Astrocyte (in vitro differentiated cells and primary cell): ENCODE measurements around the gene XPC. TPM values are rescaled to one million over a fixed set of nuclear protein-coding genes. Genes with fewer than 3 reads are reported as not detected.

Experiments
- DNase-seq: peaks from one replicate; pipeline ENCODE4 v3.0.0-alpha.2; 2010; ENCODE audit warnings: low read depth
- FAIRE-seq: peaks from 2 replicates; lab custom pipeline; 2011; peaks lifted over from hg19 to GRCh38; lab: Jason Lieb, UNC
- H2AFZ ChIP-seq: 2 replicates; pipeline ENCODE4 v1.6.0; 2012; ENCODE audit warnings: low read depth, low read length, inconsistent platforms
- H3K27ac ChIP-seq: 2 replicates; pipeline ENCODE4 v1.5.1; 2011; ENCODE audit warnings: low read depth, low read length, inconsistent platforms
- H3K27me3 ChIP-seq: 2 replicates; pipeline ENCODE4 v1.6.0; 2011; ENCODE audit warnings: low read length, inconsistent platforms; ENCODE audit not compliant: insufficient read depth
- H3K36me3 ChIP-seq: 2 replicates; pipeline ENCODE4 v1.5.1; 2011; ENCODE audit warnings: low read length, inconsistent platforms; ENCODE audit not compliant: insufficient read depth
- H3K4me1 ChIP-seq: 2 replicates; pipeline ENCODE4 v1.5.1; 2011; ENCODE audit warnings: low read length, inconsistent platforms; ENCODE audit not compliant: insufficient read depth
- H3K4me2 ChIP-seq: 2 replicates; pipeline ENCODE4 v1.6.0; 2012; ENCODE audit warnings: low read length, inconsistent platforms
- H3K4me3 ChIP-seq: 2 replicates; pipeline ENCODE4 v1.5.1; 2011; ENCODE audit warnings: low read depth, mild to moderate bottlenecking, low read length, inconsistent platforms; ENCODE audit not compliant: insufficient read depth
- H3K79me2 ChIP-seq: 2 replicates; pipeline ENCODE4 v1.6.0; 2012; ENCODE audit warnings: mild to moderate bottlenecking, low read length, inconsistent platforms; ENCODE audit not compliant: insufficient read depth
- H3K9ac ChIP-seq: 2 replicates; pipeline ENCODE4 v1.6.0; 2012; ENCODE audit warnings: mild to moderate bottlenecking, low read length, inconsistent platforms
- H3K9me3 ChIP-seq: 2 replicates; pipeline ENCODE4 v1.5.1; 2012; ENCODE audit warnings: low read depth, mild to moderate bottlenecking, low read length, inconsistent platforms; ENCODE audit not compliant: insufficient read depth
- H4K20me1 ChIP-seq: 2 replicates; pipeline ENCODE4 v1.6.0; 2012; ENCODE audit warnings: low read length, inconsistent platforms; ENCODE audit not compliant: insufficient read depth
- H3K27ac Mint-ChIP-seq: one replicate; pipeline ENCODE4 v1.8.0; 2021; ENCODE audit warnings: mild to moderate bottlenecking, mixed read lengths; ENCODE audit not compliant: unreplicated experiment
- H3K27me3 Mint-ChIP-seq: one replicate; pipeline ENCODE4 v1.8.0; 2021; ENCODE audit warnings: low read depth, mixed read lengths; ENCODE audit not compliant: unreplicated experiment
- H3K36me3 Mint-ChIP-seq: one replicate; pipeline ENCODE4 v1.8.0; 2021; ENCODE audit warnings: low read depth, mixed read lengths; ENCODE audit not compliant: unreplicated experiment
- H3K4me1 Mint-ChIP-seq: one replicate; pipeline ENCODE4 v1.8.0; 2021; ENCODE audit warnings: low read depth, mixed read lengths; ENCODE audit not compliant: unreplicated experiment
- H3K4me3 Mint-ChIP-seq: one replicate; pipeline ENCODE4 v1.8.0; 2021; ENCODE audit warnings: mild to moderate bottlenecking, moderate library complexity, mixed read lengths; ENCODE audit not compliant: unreplicated experiment
- H3K9me3 Mint-ChIP-seq: one replicate; pipeline ENCODE4 v1.8.0; 2021; ENCODE audit warnings: mild to moderate bottlenecking, mixed read lengths; ENCODE audit not compliant: unreplicated experiment
- CTCF ChIP-seq: IDR thresholded peaks from 2 replicates; pipeline ENCODE4 v1.5.1; 2011; ENCODE audit warnings: low read depth, mild to moderate bottlenecking, inconsistent platforms, low read length, moderate library complexity; ENCODE audit not compliant: insufficient read depth
- EZH2 ChIP-seq: IDR thresholded peaks from 2 replicates; pipeline ENCODE4 v1.6.1; 2012; ENCODE audit warnings: mild to moderate bottlenecking, low read length, inconsistent platforms; ENCODE audit not compliant: insufficient read depth
- total RNA-seq: library from RNA; stranded (reverse); gene quantifications from 2 replicates; pipeline ENCODE4 v1.2.1, GENCODE V29; 2021

Gene XPC
- total RNA-seq, 1 donor from 2014 or later: 33.6 TPM

GRCh38 chr3:14134291-14134690 lies 44.1 kb downstream of the XPC start:
- peak overlapping the region; percentile 53 for H3K27ac Mint-ChIP-seq
- no peak overlapping the region for H3K4me3 Mint-ChIP-seq
- Histone ChIP-seq H3K4me3 (no peak overlapping the region), H3K9ac (no peak overlapping the region), H3K79me2 (peaks cover 8% of the 10 kb centered on the region), H3K4me1 (no peaks in the 10 kb centered on the region), H3K9me3 (no peaks in the 10 kb centered on the region), H3K27ac (no peak overlapping the region), H3K4me2 (no peak overlapping the region), H3K27me3 (no peaks in the 10 kb centered on the region), H3K36me3 (peaks cover 56% of the 10 kb centered on the region), H4K20me1 (peaks cover 29% of the 10 kb centered on the region), H2AFZ (no peak overlapping the region)
- peaks cover 2% of the 10 kb centered on the region for H3K4me1 Mint-ChIP-seq
- no peak for DNase-seq
- H3K36me3 Mint-ChIP-seq: peaks cover 46% of the 10 kb centered on the region
- no peaks in the 10 kb centered on the region for H3K9me3 Mint-ChIP-seq
- no peak for FAIRE-seq
- no peaks in the 10 kb centered on the region for H3K27me3 Mint-ChIP-seq
- no peak for TF ChIP-seq EZH2
- no peak for TF ChIP-seq CTCF

- no peaks in the 10 kb centered on the region for H3K9me3 Mint-ChIP-seq
- peaks cover 11% of the 10 kb centered on the region for H3K79me2 ChIP-seq
- H3K9me3 ChIP-seq: no peaks in the 10 kb centered on the region
- no peak overlapping the region for H3K4me3 ChIP-seq
- no peak for DNase-seq
- H3K27ac Mint-ChIP-seq: peak overlapping the region; percentile 53
- no peak overlapping the region for H3K4me3 Mint-ChIP-seq
- TF ChIP-seq EZH2 (no peak), CTCF (no peak)
- no peak overlapping the region for H3K4me2 ChIP-seq
- H3K36me3 ChIP-seq: peaks cover 57% of the 10 kb centered on the region
- H3K4me1 Mint-ChIP-seq: peaks cover 2% of the 10 kb centered on the region
- FAIRE-seq: no peak
- H3K9ac ChIP-seq: no peak overlapping the region
- H2AFZ ChIP-seq: no peak overlapping the region
- peaks cover 49% of the 10 kb centered on the region for H3K36me3 Mint-ChIP-seq
- H4K20me1 ChIP-seq: peaks cover 31% of the 10 kb centered on the region
- H3K4me1 ChIP-seq: no peaks in the 10 kb centered on the region
- H3K27ac ChIP-seq: no peak overlapping the region
- no peaks in the 10 kb centered on the region for H3K27me3 Mint-ChIP-seq
- no peaks in the 10 kb centered on the region for H3K27me3 ChIP-seq
Observed at GRCh38 chr3:14133876-14134275, 44.5 kb downstream of the XPC start.

DNA sequence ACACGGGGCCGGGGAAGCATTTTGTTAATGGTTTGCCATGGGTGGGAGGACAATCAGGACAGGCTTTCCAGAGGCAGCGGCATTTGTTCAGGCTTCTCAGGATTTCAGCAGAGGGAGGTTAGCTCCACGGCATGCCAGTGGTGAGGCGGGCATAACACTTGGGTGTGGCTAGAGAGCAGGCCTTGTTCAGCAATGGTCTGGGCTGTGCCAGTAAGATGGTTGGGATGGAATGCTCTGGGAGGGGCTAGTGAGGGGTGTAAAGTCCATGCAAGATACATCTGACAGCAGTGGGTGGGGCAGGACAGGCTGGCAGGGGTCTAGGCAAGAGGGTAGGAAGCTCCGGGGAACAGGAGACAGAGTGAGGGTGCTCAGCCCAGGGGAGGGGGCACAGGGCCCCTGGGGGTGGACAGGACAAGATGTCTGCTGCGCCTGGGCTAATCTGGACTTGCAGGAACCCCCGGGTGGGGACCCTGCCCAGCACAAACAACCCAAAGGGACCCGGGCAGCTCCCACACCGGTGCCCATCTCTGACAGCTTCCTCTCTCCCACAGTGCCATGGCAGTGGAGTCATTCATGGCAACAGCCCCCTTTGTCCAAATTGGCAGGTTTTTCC lies 45.1 kb downstream of the XPC start:
- Histone ChIP-seq H3K27ac (no peak overlapping the region), H2AFZ (no peak overlapping the region), H4K20me1 (peaks cover 37% of the 10 kb centered on the region), H3K79me2 (peaks cover 17% of the 10 kb centered on the region), H3K4me1 (no peaks in the 10 kb centered on the region), H3K9me3 (no peaks in the 10 kb centered on the region), H3K27me3 (no peaks in the 10 kb centered on the region), H3K9ac (no peak overlapping the region), H3K4me2 (no peak overlapping the region), H3K4me3 (no peak overlapping the region), H3K36me3 (peaks cover 63% of the 10 kb centered on the region)
- no peaks in the 10 kb centered on the region for H3K9me3 Mint-ChIP-seq
- H3K36me3 Mint-ChIP-seq: peaks cover 51% of the 10 kb centered on the region
- TF ChIP-seq CTCF (no peak), EZH2 (no peak)
- no peak for FAIRE-seq
- peak overlapping the region; percentile 53 for H3K27ac Mint-ChIP-seq
- H3K4me3 Mint-ChIP-seq: no peak overlapping the region
- peaks cover 2% of the 10 kb centered on the region for H3K4me1 Mint-ChIP-seq
- H3K27me3 Mint-ChIP-seq: no peaks in the 10 kb centered on the region
- no peak for DNase-seq
